ENCODE measurements around the gene PALM. TPM values are rescaled to one million over a fixed set of nuclear protein-coding genes. Genes with fewer than 3 reads are reported as not detected.

Gene PALM
- total RNA-seq, 4 donors from 2014 or later: 42.8 to 119 (median 70.8) TPM

DNA sequence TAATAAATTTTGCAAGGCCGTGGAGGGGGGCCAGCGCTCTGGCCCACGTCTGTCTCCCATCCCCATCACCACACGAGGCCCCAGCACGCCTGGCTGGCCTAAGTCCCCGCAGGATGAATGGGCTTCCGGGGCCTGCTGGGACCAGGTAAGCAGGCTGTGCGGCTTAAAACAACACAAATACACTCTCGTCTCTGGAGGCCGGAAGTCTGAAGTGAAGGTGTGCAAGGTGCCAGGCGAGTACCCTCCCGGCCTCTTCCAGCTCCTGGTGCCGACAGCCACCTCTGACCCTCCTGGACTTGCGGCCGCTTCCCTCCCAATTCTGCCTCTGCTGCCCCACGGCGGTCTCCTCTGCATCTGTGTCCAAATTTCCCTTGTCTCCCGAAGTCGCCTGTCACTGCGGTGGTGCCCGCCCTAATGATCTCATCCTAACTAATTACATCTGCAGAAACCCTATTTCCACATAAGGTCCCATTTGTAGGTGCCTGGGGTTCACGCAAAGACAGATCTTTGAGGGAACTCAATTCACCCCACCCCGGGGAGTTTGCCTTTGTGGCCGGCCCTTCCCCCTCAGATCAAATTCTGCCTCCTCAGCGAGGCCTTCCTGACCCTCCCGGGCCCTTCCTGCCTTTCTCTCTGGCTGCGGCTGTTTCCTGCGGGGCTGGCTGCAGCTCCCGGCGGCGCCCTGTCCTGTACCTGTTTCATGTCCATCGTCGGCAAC lies 80.4 kb downstream of the PALM start:
- intact Hi-C loops (cut with DNase I): no loop called here
- DNase-seq (ENCODE audit: extremely low spot score): no peak

DNA sequence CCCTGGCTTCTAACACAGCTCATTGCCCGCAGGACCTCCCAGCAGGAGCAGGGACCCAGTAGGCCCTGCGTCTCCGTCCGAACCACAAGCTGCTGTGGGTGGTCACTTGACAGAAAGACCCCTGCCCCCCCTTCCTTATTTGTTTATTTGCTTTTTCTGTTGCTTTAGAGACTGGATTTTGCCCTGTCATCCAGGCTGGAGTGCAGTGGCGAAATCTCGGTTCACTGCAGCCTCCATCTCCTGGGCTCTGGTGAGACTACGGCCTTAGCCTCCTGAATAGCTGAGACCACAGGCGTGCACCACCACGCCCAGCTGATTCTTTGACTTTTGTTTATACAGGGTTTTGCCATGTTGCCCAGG lies 80.9 kb downstream of the PALM start:
- intact Hi-C loops (cut with DNase I): no loop called here
- Histone ChIP-seq H3K4me3 (no peak overlapping the region), H3K36me3 (no peaks in the 10 kb centered on the region), H3K27me3 (no peaks in the 10 kb centered on the region), H3K4me1 (peaks cover 15 to 51% (median 31%) of the 10 kb centered on the region in 4 donors), H3K9me3 (no peaks in the 10 kb centered on the region), H3K27ac (replicated peaks in 1 of 4) (peak overlapping the region; percentile 1 to 63 (median 46))
- no peak for DNase-seq (ENCODE audit: extremely low spot score)
- WGBS: 92% methylated on average over 9 of the region's 9 CpGs
- TF ChIP-seq POLR2AphosphoS5 (IDR thresholded peaks at IDR 0.05) (no peak), EP300 (IDR thresholded peaks at IDR 0.05) (no peak), POLR2A (IDR thresholded peaks at IDR 0.05; ENCODE audit: low read depth) (no peak)
- TF ChIP-seq, protein P1, sequence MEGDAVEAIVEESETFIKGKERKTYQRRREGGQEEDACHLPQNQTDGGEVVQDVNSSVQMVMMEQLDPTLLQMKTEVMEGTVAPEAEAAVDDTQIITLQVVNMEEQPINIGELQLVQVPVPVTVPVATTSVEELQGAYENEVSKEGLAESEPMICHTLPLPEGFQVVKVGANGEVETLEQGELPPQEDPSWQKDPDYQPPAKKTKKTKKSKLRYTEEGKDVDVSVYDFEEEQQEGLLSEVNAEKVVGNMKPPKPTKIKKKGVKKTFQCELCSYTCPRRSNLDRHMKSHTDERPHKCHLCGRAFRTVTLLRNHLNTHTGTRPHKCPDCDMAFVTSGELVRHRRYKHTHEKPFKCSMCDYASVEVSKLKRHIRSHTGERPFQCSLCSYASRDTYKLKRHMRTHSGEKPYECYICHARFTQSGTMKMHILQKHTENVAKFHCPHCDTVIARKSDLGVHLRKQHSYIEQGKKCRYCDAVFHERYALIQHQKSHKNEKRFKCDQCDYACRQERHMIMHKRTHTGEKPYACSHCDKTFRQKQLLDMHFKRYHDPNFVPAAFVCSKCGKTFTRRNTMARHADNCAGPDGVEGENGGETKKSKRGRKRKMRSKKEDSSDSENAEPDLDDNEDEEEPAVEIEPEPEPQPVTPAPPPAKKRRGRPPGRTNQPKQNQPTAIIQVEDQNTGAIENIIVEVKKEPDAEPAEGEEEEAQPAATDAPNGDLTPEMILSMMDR (IDR thresholded peaks at IDR 0.05): no peak

More for the DNA sequence above, 80.4 kb downstream of the PALM start:
- 57% methylated on average over 26 of the region's 33 CpGs for WGBS
- H3K27me3 ChIP-seq: no peaks in the 10 kb centered on the region
- H3K9me3 ChIP-seq: no peaks in the 10 kb centered on the region
- no peaks in the 10 kb centered on the region for H3K36me3 ChIP-seq
- peaks cover 15 to 51% (median 34%) of the 10 kb centered on the region in 4 donors for H3K4me1 ChIP-seq
- H3K4me3 ChIP-seq: no peak overlapping the region
- peak overlapping the region; percentile 1 to 63 (median 46) for H3K27ac ChIP-seq (replicated peaks in 1 of 4)
- TF ChIP-seq EP300 (IDR thresholded peaks at IDR 0.05) (no peak), POLR2A (IDR thresholded peaks at IDR 0.05; ENCODE audit: low read depth) (no peak), POLR2AphosphoS5 (IDR thresholded peaks at IDR 0.05) (no peak)
- TF ChIP-seq, protein P1 (IDR thresholded peaks at IDR 0.05): no peak

DNA sequence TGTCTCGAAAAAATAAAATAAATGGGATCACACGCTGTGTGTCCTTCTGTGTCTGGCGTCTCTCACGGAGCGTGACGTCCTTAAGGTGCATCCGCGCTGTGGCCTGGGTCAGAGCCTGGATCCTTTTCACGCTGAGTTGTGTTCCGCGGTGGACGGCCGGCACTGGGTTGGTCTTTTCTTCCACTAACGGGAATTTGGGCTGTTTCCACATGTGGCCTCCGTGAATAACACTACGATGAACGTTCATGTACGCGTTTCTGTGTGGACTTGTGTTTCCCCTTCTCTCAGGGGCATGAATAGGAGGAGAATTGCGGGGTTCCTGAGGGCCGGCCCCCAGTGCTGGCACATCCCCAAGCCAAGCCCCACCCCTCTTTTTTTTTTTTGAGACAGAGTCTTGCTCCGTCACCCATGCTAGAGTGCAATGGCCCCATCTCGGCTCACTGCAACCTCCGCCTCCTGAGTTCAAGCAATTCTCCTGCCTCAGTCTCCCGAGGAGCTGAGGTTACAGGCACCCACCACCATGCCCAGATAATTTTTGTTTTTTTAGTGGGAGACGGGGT lies 82.4 kb downstream of the PALM start:
- intact Hi-C loops (cut with DNase I): no loop called here
- no peaks in the 10 kb centered on the region for H3K9me3 ChIP-seq
- WGBS: 85% methylated on average over 26 of the region's 26 CpGs
- H3K36me3 ChIP-seq: no peaks in the 10 kb centered on the region
- H3K4me1 ChIP-seq: peaks cover 24 to 61% (median 39%) of the 10 kb centered on the region in 4 donors
- peak overlapping the region in 2 of 4 donors; percentile 43 to 50 for H3K27ac ChIP-seq (replicated peaks in 1 of 4)
- TF ChIP-seq POLR2A (IDR thresholded peaks at IDR 0.05; ENCODE audit: low read depth) (no peak), EP300 (IDR thresholded peaks at IDR 0.05) (no peak), POLR2AphosphoS5 (IDR thresholded peaks at IDR 0.05) (no peak)
- TF ChIP-seq, protein P1 (IDR thresholded peaks at IDR 0.05): no peak
- H3K4me3 ChIP-seq: no peak overlapping the region
- no peak for DNase-seq (ENCODE audit: extremely low spot score)
- H3K27me3 ChIP-seq: no peaks in the 10 kb centered on the region

DNA sequence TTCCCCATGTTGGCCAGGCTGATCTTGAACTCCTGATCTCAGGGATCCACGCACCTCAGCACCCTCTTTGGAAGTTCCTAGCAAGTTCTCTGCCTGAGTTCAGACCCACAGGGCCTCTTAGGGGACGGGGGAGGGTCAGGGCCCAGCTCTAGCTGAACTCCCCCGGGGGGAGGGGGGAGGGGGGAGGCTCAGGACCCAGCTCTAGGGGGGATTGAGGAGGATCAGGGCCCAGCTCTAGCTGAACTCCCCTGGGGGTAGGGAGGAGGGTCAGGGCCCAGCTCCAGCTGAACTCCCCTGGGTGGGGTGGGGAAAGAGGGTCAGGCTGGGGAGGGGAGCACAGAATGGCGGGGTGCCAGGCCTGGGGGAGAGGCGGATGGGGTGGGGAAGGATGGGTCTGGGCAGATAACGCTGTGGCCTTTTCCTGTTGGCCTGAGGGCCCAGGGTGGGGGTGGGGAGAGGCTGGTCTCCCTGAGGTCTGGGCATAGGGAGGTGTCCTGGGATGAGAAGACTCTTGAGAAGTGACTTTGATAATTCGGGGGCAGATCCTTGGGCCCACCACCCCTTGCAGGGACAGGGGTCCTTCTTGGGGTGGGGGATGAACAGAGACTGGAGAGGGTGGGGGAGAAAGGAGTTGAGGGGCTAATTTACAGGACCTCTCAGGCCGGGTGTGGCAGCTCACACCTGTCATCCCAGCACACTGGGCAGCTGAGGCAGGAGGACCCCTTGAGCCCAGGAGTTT lies 83.0 kb downstream of the PALM start:
- no peak for DNase-seq (ENCODE audit: extremely low spot score)
- WGBS: 62% methylated on average over 6 of the region's 8 CpGs
- Histone ChIP-seq H3K27ac (replicated peaks in 1 of 4) (peak overlapping the region in 3 of 4 donors; percentile 6 to 50 (median 43)), H3K36me3 (no peaks in the 10 kb centered on the region), H3K9me3 (no peaks in the 10 kb centered on the region), H3K27me3 (no peaks in the 10 kb centered on the region), H3K4me1 (peaks cover 30 to 65% (median 44%) of the 10 kb centered on the region in 4 donors), H3K4me3 (no peak overlapping the region)
- intact Hi-C loops (cut with DNase I): no loop called here
- TF ChIP-seq POLR2AphosphoS5 (IDR thresholded peaks at IDR 0.05) (no peak), EP300 (IDR thresholded peaks at IDR 0.05) (no peak), POLR2A (IDR thresholded peaks at IDR 0.05; ENCODE audit: low read depth) (no peak)
- TF ChIP-seq, protein P1 (IDR thresholded peaks at IDR 0.05): no peak
